D721Med (cell line): ENCODE results near the gene SNRPB.
A peak's percentile ranks its signal among the peaks of the same experiment; 100 is the strongest.

ENCODE experiments used
- DNase-seq: peaks from one replicate; pipeline ENCODE4 v3.0.0; 2011; ENCODE audit warnings: low spot score; ENCODE audit not compliant: insufficient read length
- FAIRE-seq: peaks from 2 replicates; lab custom pipeline; 2011; peaks lifted over from hg19 to GRCh38; lab: Jason Lieb, UNC
- CTCF ChIP-seq: IDR thresholded peaks from 2 replicates; pipeline ENCODE4 v1.5.1; 2012; ENCODE audit warnings: mild to moderate bottlenecking, control low read depth; ENCODE audit not compliant: insufficient read depth; ENCODE audit errors: missing control alignments

The SNRPB gene

GRCh38 chr20:2460752-2461424 lies 9.7 kb downstream of the SNRPB start:
- no peak for DNase-seq
- FAIRE-seq: no peak
- no peak for TF ChIP-seq CTCF

- no peak for TF ChIP-seq CTCF
- DNase-seq: no peak
- FAIRE-seq: no peak
Observed at GRCh38 chr20:2459981-2460751, 10.4 kb downstream of the SNRPB start.

GRCh38 chr20:2458919-2459499 lies 11.6 kb downstream of the SNRPB start:
- DNase-seq (no peak), FAIRE-seq (no peak)
- no peak for TF ChIP-seq CTCF

GRCh38 chr20:2455771-2456497 lies 14.7 kb downstream of the SNRPB start:
- DNase-seq (no peak), FAIRE-seq (no peak)

GRCh38 chr20:2453792-2454191 lies 16.8 kb downstream of the SNRPB start:
- DNase-seq: no peak
- no peak for FAIRE-seq
- TF ChIP-seq CTCF: no peak

More at GRCh38 chr20:2455771-2456497, 14.7 kb downstream of the SNRPB start:
- no peak for TF ChIP-seq CTCF

- FAIRE-seq (no peak), DNase-seq (peak; percentile 27)
- TF ChIP-seq CTCF: peak; percentile 74
Observed at GRCh38 chr20:2451939-2452732, 18.5 kb downstream of the SNRPB start.
